BJ (cell line): ENCODE data around the gene NPB. TPM values are rescaled to one million over a fixed set of nuclear protein-coding genes. Genes with fewer than 3 reads are reported as not detected.

Experiments used
- CTCF ChIA-PET: fragments of 350-600 bp; formaldehyde crosslinking; extraction: SDS; loops from one replicate; lab custom pipeline; 2021; ENCODE audit warnings: antibody characterized with exemption, inconsistent platforms; lab: Yijun Ruan, JAX
- POLR2A ChIA-PET: fragments of 300-600 bp; sonication (Branson Sonifier 250); formaldehyde crosslinking; extraction: SDS; loops from one replicate; lab custom pipeline; 2021; ENCODE audit warnings: antibody characterized with exemption; lab: Charles Lee
- DNase-seq: peaks from one replicate; pipeline ENCODE4 v3.0.0-alpha.2; 2011; ENCODE audit warnings: low read depth
- H3K27me3 ChIP-seq: 2 replicates; pipeline ENCODE4 v1.6.0; 2011; ENCODE audit warnings: low read length; ENCODE audit not compliant: control insufficient read depth, insufficient read depth
- H3K36me3 ChIP-seq: 2 replicates; pipeline ENCODE4 v1.5.1; 2011; ENCODE audit warnings: low read length; ENCODE audit not compliant: control insufficient read depth, insufficient read depth
- H3K4me3 ChIP-seq: 2 replicates; pipeline ENCODE4 v1.5.1; 2011; ENCODE audit warnings: low read depth, mild to moderate bottlenecking, control low read depth, low read length
- polyA plus RNA-seq: library from polyadenylated mRNA; depleted of rRNA; stranded (reverse); fragments of >200 nt; gene quantifications from 2 replicates; pipeline ENCODE4 v1.2.3, GENCODE V29; 2011
- TF ChIP-seq, protein P1 (sequence below): IDR thresholded peaks from 2 replicates; pipeline ENCODE4 v1.5.1; 2011; ENCODE audit warnings: low read depth, mild to moderate bottlenecking, control low read depth, inconsistent platforms, low read length, moderate library complexity; ENCODE audit not compliant: insufficient read depth

NPB gene
- polyA plus RNA-seq, 1 experiment: 0.38 TPM

DNA sequence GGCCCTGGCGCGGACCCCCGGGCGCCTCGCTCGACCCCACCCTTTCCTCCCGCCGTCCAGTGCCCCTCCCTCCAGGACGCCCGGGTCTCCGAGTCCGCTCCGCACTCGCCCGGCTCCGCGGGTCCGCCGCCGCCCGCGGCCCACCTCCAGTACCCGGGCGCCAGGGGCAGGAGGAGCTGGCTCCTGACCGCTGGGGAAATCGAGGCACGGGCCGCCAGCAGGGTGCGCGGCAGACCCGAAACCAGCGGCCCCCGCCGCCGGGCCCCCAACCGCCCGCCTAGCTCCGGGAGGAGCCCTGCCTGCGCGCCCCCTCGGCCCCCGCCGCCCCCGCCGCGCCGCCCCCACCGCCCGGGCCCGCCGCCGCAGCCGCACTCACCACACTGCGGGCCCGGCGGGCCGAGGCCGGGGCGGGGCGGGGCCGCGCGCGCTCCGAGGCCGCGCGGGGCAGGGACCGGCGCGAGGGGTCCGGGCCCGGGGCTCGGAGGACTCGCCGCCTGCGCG is 25.2 kb downstream of the NPB start:
- H3K4me3 ChIP-seq: peak overlapping the region; percentile 90
- POLR2A ChIA-PET: no interaction called here
- peaks cover 5% of the 10 kb centered on the region for H3K36me3 ChIP-seq
- CTCF ChIA-PET: interaction anchor here (0.6 to 1.4 kb wide), 4 partner anchors 9 to 94 kb away, joined by 3 to 8 read pairs (median 3); partner anchors contain the start of gene NOTUM
- H3K27me3 ChIP-seq: no peaks in the 10 kb centered on the region
- no peak for DNase-seq
- TF ChIP-seq, protein P1, sequence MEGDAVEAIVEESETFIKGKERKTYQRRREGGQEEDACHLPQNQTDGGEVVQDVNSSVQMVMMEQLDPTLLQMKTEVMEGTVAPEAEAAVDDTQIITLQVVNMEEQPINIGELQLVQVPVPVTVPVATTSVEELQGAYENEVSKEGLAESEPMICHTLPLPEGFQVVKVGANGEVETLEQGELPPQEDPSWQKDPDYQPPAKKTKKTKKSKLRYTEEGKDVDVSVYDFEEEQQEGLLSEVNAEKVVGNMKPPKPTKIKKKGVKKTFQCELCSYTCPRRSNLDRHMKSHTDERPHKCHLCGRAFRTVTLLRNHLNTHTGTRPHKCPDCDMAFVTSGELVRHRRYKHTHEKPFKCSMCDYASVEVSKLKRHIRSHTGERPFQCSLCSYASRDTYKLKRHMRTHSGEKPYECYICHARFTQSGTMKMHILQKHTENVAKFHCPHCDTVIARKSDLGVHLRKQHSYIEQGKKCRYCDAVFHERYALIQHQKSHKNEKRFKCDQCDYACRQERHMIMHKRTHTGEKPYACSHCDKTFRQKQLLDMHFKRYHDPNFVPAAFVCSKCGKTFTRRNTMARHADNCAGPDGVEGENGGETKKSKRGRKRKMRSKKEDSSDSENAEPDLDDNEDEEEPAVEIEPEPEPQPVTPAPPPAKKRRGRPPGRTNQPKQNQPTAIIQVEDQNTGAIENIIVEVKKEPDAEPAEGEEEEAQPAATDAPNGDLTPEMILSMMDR: no peak

DNA sequence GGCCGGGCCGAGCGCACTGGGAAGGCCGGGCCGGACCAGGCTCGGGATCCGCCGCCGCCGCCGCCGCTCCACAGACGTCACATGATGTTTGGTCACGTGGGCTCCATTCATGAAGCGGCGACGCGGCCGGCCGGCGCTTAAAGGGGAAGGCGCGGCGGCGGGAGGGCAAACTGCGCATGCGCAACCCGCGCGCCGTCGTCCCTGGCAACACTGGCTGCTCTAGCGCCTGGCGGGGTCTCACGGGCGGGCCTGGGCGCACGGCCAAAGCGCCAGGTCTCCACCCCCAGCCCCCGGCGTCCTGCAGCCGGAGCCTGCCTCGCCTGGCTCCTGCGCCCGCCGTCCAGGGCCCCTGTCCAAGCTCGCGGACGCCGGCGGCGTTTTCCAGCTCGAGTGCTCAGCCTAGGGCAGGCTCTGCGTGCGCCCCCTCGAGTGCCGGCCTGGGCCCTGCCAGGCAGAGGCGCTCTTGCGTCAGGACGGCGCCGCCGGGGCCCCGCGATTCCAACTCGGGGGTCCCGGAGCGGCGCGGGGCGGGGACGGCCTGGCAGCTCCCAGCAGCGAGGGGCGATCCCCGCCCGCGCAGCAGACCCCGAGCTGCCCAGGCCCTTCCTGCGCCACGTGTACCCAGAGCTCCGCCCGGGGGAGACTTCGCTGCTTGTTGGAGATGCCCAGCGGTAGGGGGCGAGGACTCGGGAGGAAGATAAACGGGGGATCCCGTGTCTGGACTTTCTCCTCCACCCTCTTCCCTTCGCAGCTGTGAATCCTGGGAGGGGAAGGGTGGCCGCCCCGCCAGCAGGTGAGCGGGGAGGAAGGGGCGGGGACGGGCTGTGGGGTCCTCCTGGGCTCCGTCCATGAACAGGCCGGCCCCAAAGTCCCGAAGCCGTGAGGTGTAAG is 25.9 kb downstream of the NPB start, which contains the start of gene MAFG:
TSS of gene MAFG (minus strand) at position 83 of the 891 bp plus-strand sequence. CDS start 4,550 bp downstream, outside the sequence.
- Histone ChIP-seq H3K27me3 (no peaks in the 10 kb centered on the region), H3K4me3 (peak within 1 kb of the TSS; percentile 90), H3K36me3 (peaks cover 2% of the 10 kb centered on the region; the same call in 1 of the 2 replicates)
- TF ChIP-seq, protein P1: peak; percentile 35
- CTCF ChIA-PET: interaction anchor here (0.6 to 1.5 kb wide), 8 partner anchors 8 to 549 kb away, joined by 3 to 8 read pairs (median 3); partner anchors contain the start of gene NOTUM
- POLR2A ChIA-PET: no interaction called here
- DNase-seq: peak; percentile 51

DNA sequence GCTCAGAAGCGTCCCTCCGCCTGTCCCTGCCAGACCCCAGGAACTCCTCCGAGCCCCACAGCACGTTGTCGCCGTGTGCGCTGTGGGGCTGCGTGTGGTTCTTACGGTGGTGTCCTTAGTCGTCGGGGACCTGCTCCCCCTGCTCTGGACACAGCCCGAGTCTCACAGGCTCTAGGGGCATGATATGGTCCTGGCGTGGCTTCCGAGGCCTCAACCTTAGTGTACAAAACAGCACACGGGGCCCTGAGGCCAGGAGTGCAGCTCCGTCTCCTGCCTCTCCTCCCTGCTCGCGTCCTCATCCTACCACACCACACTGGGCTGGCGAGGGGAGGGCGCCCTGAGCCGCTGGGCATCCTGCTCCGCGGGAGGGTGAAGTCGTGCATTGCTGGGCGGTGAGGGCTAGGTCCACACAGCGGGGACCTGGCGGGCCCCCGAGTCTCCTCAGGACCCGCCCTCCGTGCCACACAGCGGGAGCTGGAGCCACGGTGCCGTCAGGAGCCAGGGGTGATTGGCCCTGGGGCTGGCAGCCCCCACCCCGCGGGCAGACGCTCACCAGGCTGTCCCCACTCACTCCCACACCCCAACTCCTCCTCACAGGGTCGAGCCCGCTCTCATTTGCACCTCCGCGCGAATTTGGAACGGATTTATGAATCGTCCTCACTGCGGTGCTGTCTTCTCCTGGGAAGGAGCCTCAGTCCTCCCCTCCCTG is 26.7 kb downstream of the NPB start:
- TF ChIP-seq, protein P1: no peak
- H3K27me3 ChIP-seq: no peaks in the 10 kb centered on the region
- H3K4me3 ChIP-seq: peak overlapping the region; percentile 90
- CTCF ChIA-PET: interaction anchor here (0.6 to 1.5 kb wide), 5 partner anchors 10 to 91 kb away, joined by 3 to 5 read pairs (median 4); no protein-coding TSS in a partner anchor
- peaks cover 8% of the 10 kb centered on the region for H3K36me3 ChIP-seq
- POLR2A ChIA-PET: no interaction called here
- DNase-seq: no peak

DNA sequence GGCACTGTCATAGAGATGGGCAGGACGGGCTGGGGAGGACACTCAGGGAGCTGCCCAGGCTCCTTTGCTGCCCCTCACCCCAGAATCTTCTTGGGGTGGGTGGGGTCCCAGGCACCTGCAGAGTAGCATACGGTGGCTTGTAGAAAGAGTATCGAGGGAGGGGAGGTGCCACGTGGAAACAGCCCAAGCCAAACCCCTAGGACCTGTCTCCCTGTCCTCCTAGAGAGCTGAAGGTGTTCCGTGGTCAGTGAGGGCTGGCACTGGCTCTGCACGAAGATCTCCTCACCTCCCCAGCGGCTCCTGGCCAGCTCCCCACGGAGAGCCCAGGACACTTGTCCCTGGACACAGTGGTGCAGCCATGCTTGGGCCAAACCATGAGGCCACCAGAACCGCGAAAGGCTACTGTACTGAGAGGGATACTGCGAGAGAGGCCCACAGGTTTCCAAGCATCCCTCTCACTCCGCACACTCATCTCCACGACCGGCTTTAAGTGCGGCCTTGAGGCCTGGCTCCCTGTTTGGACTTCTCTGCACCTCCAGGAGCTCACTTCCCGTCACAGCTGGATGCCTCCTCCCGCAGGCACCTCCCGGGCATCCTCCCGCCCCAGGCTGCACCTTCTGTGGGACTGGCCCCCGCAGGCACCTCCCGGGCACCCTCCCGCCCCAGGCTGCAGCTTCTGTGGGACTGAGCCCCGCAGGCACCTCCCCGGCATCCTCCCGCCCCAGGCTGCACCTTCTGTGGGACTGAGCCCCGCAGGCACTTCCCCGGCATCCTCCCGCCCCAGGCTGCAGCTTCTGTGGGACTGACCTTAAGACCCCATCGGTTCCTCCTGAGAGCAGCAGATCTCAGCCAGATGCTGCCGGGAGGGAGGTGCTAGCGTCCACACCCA is 27.5 kb downstream of the NPB start:
- ChIA-PET POLR2A (no interaction called here), CTCF (interaction anchor here (0.6 to 1.5 kb wide), 3 partner anchors 9 to 30 kb away, joined by 4 to 5 read pairs (median 4); no protein-coding TSS in a partner anchor)
- H3K27me3 ChIP-seq: no peaks in the 10 kb centered on the region
- no peak for DNase-seq
- H3K4me3 ChIP-seq: no peak overlapping the region
- H3K36me3 ChIP-seq: peaks cover 12% of the 10 kb centered on the region
- TF ChIP-seq, protein P1: no peak
